ENCODE data around the gene CDC45. TPM values are rescaled to one million over a fixed set of nuclear protein-coding genes. Genes with fewer than 3 reads are reported as not detected.

CDC45 gene
- total RNA-seq, 1 donor from 2014 or later = 1.6 TPM

- DNase-seq (ENCODE audit: low spot score) = no peak
Measured at GRCh38 chr22:19470010-19470409, 9.7 kb upstream of the CDC45 start.

GRCh38 chr22:19471572-19471971, 8.1 kb upstream of the CDC45 start:
- DNase-seq (ENCODE audit: low spot score) = no peak

- DNase-seq (ENCODE audit: low spot score) = no peak
Measured at GRCh38 chr22:19472233-19472632, 7.5 kb upstream of the CDC45 start.

GRCh38 chr22:19473578-19473977, 6.1 kb upstream of the CDC45 start:
- no peak for DNase-seq (ENCODE audit: low spot score)

- no peak for DNase-seq (ENCODE audit: low spot score)
Measured at GRCh38 chr22:19476023-19476422, 3.7 kb upstream of the CDC45 start.

GRCh38 chr22:19477321-19478044, 2.2 kb upstream of the CDC45 start:
- no peak for DNase-seq (ENCODE audit: low spot score)

- no peak for DNase-seq (ENCODE audit: low spot score)
Measured at GRCh38 chr22:19478045-19478900, 1.4 kb upstream of the CDC45 start.

GRCh38 chr22:19478901-19479354, 792 bp upstream of the CDC45 start, which contains the start of gene UFD1:
UFD1 (minus strand) TSS chr22:19479193; CDS start chr22:19479085, 108 bp downstream.
- DNase-seq (ENCODE audit: low spot score) = peak; percentile 70

- DNase-seq (ENCODE audit: low spot score) = no peak
Measured at GRCh38 chr22:19480173-19480568, 451 bp downstream of the CDC45 start.

- DNase-seq (ENCODE audit: low spot score) = no peak
Measured at GRCh38 chr22:19480789-19481188, 1.1 kb downstream of the CDC45 start.

- no peak for DNase-seq (ENCODE audit: low spot score)
Measured at GRCh38 chr22:19482297-19482696, 2.6 kb downstream of the CDC45 start.

GRCh38 chr22:19483481-19484244, 3.9 kb downstream of the CDC45 start:
- DNase-seq (ENCODE audit: low spot score) = no peak

- no peak for DNase-seq (ENCODE audit: low spot score)
Measured at GRCh38 chr22:19488285-19488684, 8.6 kb downstream of the CDC45 start.

GRCh38 chr22:19488884-19489843, 9.4 kb downstream of the CDC45 start:
- DNase-seq (ENCODE audit: low spot score) = no peak

- DNase-seq (ENCODE audit: low spot score) = no peak
Measured at GRCh38 chr22:19490628-19491230, 11.0 kb downstream of the CDC45 start.

- DNase-seq (ENCODE audit: low spot score) = no peak
Measured at GRCh38 chr22:19492504-19493174, 12.9 kb downstream of the CDC45 start.

- DNase-seq (ENCODE audit: low spot score) = no peak
Measured at GRCh38 chr22:19494001-19494560, 14.4 kb downstream of the CDC45 start.

GRCh38 chr22:19494676-19495173, 15.0 kb downstream of the CDC45 start:
- no peak for DNase-seq (ENCODE audit: low spot score)

- no peak for DNase-seq (ENCODE audit: low spot score)
Measured at GRCh38 chr22:19495562-19496323, 16.0 kb downstream of the CDC45 start.

All from mucosa of gallbladder (tissue), 1 donor.